GM18951 (cell line): ENCODE measurements around the gene EIF4A3.

Experiments used
- POLR2A ChIP-seq: IDR thresholded peaks from 4 replicates; pipeline ENCODE4 v1.6.1; 2011; ENCODE audit warnings: mild to moderate bottlenecking; ENCODE audit not compliant: insufficient read length, insufficient read depth; ENCODE audit errors: extremely low read depth
- in situ Hi-C: fragments of 300-500 bp; cut with MboI; formaldehyde crosslinking; loops from one replicate; pipeline ENCODE4 v1.12.0; 2022; ENCODE audit warnings: low sequenced_read_pairs, mixed read lengths, inconsistent platforms; ENCODE audit not compliant: unreplicated experiment

The EIF4A3 gene

DNA sequence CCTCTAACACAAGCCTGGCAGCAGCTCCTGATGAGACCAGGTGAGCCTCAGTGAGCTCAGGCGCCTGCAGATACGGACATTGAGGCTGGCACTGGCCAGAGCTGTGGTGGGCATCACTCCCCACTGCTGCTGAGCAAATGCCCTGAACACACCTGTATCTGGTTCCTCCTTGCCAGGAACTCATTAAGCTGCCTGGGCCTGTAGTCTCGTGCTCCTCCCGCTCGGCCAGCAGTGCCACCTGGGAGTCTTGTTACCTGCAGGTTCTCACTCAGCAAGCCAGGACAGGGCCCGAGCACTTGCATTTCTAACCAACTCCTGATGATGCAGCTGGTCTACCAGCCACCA lies 13.3 kb downstream of the EIF4A3 start:
- in situ Hi-C loops, result no loop called here
- no peak for TF ChIP-seq POLR2A

DNA sequence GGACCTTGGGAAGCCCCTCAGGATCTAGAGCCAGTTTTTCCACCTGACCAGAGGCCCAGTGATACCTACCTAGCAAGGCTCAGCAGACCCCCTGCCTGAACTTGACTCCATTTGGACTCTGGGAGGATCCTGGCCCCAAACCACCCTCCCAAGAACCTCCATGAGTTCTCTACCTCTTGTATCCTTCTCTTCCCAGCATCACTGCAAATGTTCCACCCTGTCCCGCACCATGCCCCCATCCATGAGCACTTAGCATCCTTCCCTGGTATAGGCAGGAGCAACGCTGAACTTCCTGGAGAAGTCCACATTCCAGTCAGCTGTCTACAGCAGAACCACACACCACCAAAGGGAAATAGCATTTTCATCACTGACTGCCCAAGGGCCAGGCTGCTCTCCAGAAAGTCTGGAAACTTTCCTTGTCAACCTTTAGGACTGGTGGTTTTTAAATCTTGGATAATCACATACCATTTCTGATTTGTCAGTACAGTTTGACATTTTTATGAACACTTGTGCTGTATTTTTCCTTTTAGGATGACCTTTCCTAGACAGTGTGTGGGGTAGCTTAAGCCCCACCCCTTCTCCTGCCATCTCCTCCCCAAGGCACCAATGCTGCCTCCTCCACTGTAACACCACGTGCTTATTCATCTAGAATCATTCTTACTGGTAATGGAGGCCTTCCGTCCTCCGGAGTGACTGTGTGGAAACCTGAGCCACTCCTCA lies 13.9 kb downstream of the EIF4A3 start:
- TF ChIP-seq POLR2A, result no peak
- in situ Hi-C loops, result no loop called here

DNA sequence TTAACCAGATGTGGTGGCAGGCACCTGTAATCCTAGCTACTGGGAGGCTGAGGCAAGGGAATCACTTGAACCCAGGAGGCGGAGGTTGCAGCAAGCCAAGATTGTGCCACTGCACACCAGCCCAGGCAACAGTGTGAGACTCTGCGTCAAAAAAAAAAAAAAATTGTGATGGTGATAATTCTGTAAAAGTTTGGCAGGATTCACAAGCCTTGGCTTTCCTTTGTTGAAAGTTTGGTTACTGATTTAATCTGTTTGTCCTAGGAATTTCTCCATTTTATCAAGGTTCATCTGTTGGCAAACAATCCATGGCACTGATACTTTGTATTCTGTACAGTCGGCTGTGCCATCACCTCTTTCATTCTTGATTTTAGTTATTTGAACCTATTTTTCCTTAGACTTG lies 15.9 kb downstream of the EIF4A3 start:
- in situ Hi-C loops, result no loop called here
- TF ChIP-seq POLR2A, result no peak

DNA sequence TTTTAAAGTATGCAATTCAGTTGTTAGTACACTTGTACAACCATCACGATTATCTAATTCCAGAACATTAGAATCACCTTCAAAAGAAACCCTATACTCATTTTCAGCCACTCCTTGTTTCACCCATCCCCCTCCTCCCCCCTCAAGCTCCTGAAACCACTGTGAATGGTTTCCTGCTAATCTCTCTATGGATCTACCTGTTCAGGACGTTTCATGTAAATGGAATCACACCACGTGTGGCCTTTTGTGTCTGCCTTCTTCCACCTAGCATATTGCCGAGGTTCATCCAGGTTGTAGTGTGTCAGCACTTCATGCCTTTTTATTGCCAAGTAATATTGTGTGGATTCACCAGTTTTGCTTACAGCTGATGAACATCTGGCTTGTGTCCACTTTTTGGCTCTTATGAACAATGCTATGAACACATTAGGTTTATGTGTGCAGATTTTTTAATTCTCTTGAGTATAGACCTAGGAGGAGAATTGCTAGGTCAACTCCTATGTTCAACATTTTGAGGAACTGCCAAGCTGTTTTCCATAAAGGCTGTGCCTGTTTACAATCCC lies 17.8 kb downstream of the EIF4A3 start:
- in situ Hi-C loops, result no loop called here
- TF ChIP-seq POLR2A, result no peak

DNA sequence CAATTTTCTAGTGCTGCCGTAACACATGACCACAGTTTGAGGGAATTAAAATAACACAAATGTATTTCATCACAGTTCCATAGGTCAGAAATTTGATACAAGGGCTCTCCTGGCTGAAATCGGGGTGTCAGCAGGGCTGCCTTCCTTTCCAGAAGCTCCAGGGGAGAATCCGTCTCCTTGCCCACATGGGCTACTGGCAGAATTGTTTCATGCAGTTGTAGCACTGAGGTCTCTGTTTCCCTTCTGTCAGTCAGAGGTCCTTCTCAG lies 20.5 kb downstream of the EIF4A3 start:
- no peak for TF ChIP-seq POLR2A
- in situ Hi-C loops, result no loop called here

DNA sequence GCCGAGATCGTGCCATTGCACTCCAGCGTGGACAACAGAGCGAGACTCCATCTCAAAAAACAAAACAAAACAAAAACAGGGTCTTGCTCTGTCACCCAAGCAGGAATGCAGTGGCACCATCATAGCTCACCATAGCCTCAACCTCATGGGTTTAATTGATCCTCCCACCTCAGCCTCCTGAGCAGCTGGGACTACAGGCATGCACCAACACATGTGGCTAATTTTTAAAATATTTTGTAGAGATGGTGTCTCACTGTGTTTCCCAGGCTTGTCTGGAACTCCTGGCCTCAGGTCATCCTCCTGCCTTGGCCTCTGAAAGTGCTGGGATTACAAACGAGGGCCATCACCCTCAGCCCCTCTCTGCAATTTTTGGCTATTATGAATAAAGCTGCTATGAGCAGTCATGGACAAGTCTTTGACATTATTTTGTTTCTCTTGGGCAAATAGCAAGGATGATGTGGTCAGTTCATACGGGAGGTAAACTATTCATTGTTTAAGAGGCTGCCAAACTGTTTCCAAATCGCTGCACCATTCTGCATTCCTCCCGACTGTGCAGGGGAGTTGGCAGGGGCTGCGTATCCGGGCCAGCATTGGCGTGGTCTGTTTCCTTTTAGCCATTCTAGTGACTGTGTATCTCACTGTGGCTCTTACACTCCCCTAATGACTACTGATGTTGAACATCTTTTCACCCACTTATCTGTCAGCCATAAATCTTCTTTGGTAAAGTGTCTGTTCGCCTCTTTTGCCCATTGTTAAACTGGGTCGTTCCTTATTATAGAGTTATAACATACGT lies 21.1 kb downstream of the EIF4A3 start:
- in situ Hi-C loops, result no loop called here
- no peak for TF ChIP-seq POLR2A

DNA sequence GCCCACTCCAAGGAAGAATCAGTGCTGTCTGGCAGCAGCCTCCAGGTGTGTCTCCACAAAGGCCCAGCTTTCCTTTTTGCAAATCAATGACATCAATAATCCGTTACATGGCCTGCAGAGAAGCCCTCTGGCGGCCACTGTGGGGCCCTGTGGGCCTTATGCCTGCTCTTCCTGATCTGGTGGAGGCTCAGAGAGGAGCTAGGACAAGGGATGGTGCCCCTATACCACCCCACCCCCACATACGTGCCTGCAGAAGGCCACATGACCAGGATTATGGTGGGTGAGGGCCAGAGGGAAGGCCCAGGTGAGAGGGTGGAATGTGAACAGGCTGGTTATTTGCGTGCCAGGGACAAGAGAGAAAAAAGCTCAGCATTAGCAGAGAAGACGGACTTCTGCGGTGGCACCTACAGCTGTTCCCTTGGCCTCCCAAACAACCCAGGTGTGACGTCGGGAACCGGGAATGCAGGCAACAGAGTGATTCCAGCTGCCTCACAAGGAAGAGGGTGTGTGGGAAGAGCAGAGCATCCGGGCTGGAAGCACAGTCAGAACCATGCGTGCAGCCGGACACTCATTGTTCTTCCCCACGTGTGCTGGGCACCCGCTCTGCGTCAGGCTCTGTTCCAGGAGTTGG lies 22.5 kb downstream of the EIF4A3 start:
- in situ Hi-C loops, result no loop called here
- no peak for TF ChIP-seq POLR2A

DNA sequence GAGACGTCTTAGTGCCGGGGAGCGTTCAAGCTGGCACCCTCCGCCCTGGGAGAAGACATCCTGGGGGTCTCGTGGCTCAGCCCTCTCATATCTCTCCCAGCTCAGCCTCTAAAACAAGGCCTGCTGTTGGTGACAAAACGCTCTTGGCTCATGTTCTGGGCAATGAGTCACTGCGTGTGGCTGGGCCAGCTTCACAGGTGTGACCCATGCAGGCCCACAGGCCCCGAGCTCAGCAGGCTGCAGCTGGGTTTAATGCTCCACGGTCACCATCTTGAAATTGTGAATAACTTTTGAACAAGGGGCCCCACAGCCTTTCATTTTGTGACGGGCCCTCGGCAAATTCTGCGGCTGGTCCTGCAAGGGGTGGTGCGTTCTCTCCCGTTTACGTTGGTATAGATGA lies 23.1 kb downstream of the EIF4A3 start:
- in situ Hi-C loops, result no loop called here
- TF ChIP-seq POLR2A, result no peak

DNA sequence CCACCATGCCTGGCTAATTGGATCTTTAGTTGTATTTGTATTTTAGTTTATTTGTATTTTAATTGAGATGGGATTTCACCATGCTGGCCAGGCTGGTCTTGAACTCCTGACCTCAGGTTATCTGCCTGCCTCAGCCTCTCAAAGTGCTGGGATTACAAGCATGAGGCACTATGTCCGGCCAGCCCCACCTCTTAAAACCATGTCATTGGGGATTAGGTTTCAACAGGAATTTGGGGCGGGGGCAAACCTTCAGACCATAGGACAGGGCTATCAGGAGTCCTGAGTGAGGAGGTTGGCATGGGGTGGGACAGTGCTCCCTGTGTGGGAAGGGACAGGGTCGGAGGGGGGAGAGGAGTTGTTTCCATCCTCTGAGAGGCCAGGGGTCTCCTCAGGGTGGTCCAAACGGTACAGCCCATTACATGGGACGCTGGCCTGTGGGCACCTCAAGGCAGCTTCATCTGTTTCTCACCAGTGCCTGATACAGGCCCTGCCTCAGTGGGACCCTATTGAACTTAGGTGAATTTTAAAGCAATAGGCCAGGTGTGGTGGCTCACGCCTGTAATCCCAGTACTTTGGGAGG lies 23.9 kb downstream of the EIF4A3 start:
- in situ Hi-C loops, result no loop called here
- TF ChIP-seq POLR2A, result no peak

DNA sequence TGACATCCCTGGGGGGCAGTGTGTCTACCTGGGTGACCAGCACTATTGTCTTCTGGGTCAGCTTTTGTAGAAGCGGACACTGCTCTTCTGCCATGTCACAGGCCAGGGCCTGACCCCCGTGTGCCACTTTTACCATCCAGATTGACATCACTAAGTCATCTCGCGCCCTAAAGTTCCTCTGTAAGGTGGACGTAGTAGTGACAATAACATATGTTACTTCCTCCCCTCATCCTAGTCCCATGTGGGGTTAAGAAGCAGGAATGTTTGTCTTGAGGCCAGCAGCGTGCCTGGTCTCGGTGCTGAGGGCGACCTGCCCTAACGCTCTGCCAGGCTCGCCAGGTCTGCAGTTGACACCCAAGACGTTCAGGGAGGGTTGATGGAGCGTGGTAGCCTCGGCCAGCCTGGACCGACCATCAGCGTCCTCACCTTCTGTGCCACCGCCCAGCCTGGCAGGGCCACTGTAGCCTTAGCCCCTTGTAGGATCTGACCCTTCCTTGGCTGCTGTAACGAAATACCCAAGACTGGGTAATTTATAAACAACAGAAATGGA lies 24.8 kb downstream of the EIF4A3 start:
- TF ChIP-seq POLR2A, result no peak
- in situ Hi-C loops, result no loop called here

DNA sequence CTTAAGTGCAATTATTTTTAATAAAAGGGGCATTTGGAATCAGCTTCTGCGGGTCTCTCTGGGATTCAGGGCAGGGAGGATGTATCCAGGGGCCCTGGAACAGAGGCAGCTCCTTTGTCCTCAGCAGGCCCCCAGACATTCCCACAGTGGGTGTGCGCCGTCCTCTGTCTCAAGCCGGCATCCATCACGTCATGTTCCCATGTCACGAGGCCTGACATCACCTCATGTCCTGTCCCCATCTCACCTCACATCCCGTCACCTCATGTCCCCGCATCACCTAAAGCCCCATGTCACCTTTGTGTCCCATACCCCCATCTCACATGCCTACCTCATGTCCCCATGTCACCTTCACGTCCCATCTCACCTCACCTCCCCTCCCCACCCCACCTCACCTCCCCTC lies 27.1 kb downstream of the EIF4A3 start:
- TF ChIP-seq POLR2A, result no peak
- in situ Hi-C loops, result no loop called here

DNA sequence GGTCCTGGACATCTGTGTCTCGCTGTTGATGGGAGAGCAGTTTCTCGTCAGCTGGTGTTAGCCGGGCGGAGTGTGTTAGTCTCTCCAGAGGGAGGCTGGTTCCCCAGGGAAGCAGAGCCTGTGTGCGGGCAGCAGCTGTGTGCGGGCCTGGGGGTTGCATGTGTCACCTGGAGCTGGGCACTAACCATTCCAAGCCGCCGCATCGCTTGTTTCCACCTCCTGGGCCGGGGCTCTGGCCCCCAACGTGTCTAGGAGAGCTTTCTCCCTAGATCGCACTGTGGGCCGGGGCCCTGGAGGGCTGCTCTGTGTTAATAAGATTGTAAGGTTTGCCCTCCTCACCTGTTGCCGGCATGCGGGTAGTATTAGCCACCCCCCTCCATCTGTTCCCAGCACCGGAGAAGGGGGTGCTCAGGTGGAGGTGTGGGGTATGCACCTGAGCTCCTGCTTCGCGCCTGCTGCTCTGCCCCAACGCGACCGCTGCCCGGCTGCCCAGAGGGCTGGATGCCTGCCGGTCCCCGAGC lies 27.6 kb downstream of the EIF4A3 start:
- in situ Hi-C loops, result no loop called here
- TF ChIP-seq POLR2A, result no peak

DNA sequence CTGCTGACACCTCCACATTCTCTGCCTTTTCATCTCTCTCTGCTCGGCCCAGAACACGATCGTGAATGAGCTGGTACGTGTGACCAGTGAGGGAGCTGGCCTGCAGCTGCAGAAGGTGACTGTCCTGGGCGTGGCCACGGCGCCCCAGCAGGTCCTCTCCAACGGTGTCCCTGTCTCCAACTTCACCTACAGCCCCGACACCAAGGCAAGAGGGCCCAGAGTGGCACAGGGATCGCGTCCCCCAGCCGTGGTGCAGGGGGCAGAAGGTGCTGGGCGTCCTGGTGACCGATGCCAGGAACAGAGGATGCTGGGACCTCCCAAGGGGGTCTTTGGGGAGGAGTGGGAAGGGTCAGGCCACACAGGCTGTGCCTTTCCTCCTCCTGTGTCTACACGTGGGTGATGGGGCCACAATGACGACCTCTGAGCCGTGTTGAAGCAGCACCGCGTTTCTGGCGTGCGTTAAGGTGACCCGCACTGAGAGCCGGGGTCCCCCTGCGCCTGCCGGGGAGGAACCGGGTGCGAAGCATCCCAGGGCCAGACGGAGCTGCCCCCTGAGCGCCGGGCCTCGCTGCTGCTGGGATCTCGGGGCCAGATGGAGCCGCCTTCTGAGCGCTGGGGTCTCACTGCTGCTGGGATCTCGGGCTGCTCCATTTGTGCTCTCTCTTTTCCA lies 28.2 kb downstream of the EIF4A3 start:
- in situ Hi-C loops, result no loop called here

More for the DNA sequence above, 28.2 kb downstream of the EIF4A3 start:
- no peak for TF ChIP-seq POLR2A
